MM.1S (cell line): ENCODE data around the gene DNAH11.

Source experiments
- DNase-seq: peaks from one replicate; pipeline ENCODE4 v3.0.0-alpha.2; 2015
- H2AFZ ChIP-seq: fragments of 300-600 bp; sonication (generic); 2 replicates; pipeline ENCODE4 v1.6.0; 2016; ENCODE audit warnings: antibody characterized with exemption, low read length
- H3F3A ChIP-seq: fragments of 300-600 bp; sonication (generic); 2 replicates; pipeline ENCODE4 v1.6.1; 2016; ENCODE audit warnings: mild to moderate bottlenecking, antibody characterized with exemption, low read length, moderate library complexity, mixed read lengths; ENCODE audit not compliant: insufficient read depth
- H3K27ac ChIP-seq: fragments of 300-600 bp; sonication (generic); 2 replicates; pipeline ENCODE4 v1.5.1; 2016; ENCODE audit warnings: mild to moderate bottlenecking, low read length
- H3K27me3 ChIP-seq: fragments of 300-600 bp; sonication (generic); replicated peaks from 2 replicates; pipeline ENCODE4 v1.6.0; 2016; ENCODE audit warnings: low read length; ENCODE audit not compliant: insufficient read depth
- H3K36me3 ChIP-seq: fragments of 300-600 bp; sonication (generic); replicated peaks from 2 replicates; pipeline ENCODE4 v1.6.1; 2016; ENCODE audit warnings: mild to moderate bottlenecking, low read length, mixed read lengths; ENCODE audit not compliant: insufficient read depth
- H3K4me1 ChIP-seq: fragments of 300-600 bp; sonication (generic); 2 replicates; pipeline ENCODE4 v1.6.1; 2016; ENCODE audit warnings: low read length, mixed read lengths
- H3K4me2 ChIP-seq: fragments of 300-600 bp; sonication (generic); 2 replicates; pipeline ENCODE4 v1.6.0; 2016; ENCODE audit warnings: low read depth, low read length
- H3K4me3 ChIP-seq: fragments of 300-600 bp; sonication (generic); 2 replicates; pipeline ENCODE4 v1.5.1; 2016; ENCODE audit warnings: low read length, mixed read lengths
- H3K79me2 ChIP-seq: fragments of 300-600 bp; sonication (generic); 2 replicates; pipeline ENCODE4 v1.6.1; 2016; ENCODE audit warnings: mixed run types, low read length, mixed read lengths
- H3K9ac ChIP-seq: fragments of 300-600 bp; sonication (generic); 2 replicates; pipeline ENCODE4 v1.6.1; 2016; ENCODE audit warnings: low read length, mixed read lengths
- H3K9me2 ChIP-seq: fragments of 300-600 bp; sonication (generic); replicated peaks from 2 replicates; pipeline ENCODE4 v1.6.1; 2016; ENCODE audit warnings: mild to moderate bottlenecking, low read length, mixed read lengths; ENCODE audit not compliant: insufficient read depth
- H3K9me3 ChIP-seq: fragments of 300-600 bp; sonication (generic); replicated peaks from 2 replicates; pipeline ENCODE4 v1.6.1; 2016; ENCODE audit warnings: mild to moderate bottlenecking, low read length, mixed read lengths; ENCODE audit not compliant: insufficient read depth
- H4K20me1 ChIP-seq: fragments of 300-600 bp; sonication (generic); 2 replicates; pipeline ENCODE4 v1.6.1; 2016; ENCODE audit warnings: mild to moderate bottlenecking, low read length, moderate library complexity, mixed read lengths; ENCODE audit not compliant: insufficient read depth
- EZH2 ChIP-seq: fragments of 300-600 bp; sonication (generic); optimal IDR thresholded peaks from 2 replicates; pipeline ENCODE3; 2017; ENCODE audit warnings: low read depth, mild to moderate bottlenecking, antibody characterized with exemption, low read length, mixed read lengths
- EZH2phosphoT487 ChIP-seq: fragments of 300-600 bp; sonication (generic); IDR thresholded peaks from 2 replicates; pipeline ENCODE4 v1.6.1; 2018; ENCODE audit warnings: antibody characterized with exemption, low read length
- TF ChIP-seq, protein P1 (sequence below): fragments of 300-600 bp; sonication (generic); IDR thresholded peaks from 2 replicates; pipeline ENCODE4 v1.5.1; 2016; ENCODE audit warnings: antibody characterized with exemption, low read length, mixed read lengths

The DNAH11 gene

GRCh38 chr7:21922605-21923004 is 379.8 kb downstream of the DNAH11 start:
- Histone ChIP-seq H4K20me1 (peaks cover 21% of the 10 kb centered on the region), H3K4me2 (no peak overlapping the region), H3K9ac (no peak overlapping the region), H2AFZ (no peak overlapping the region), H3K4me3 (no peak overlapping the region), H3F3A (no peaks in the 10 kb centered on the region), H3K79me2 (peaks cover 96% of the 10 kb centered on the region), H3K36me3 (no peaks in the 10 kb centered on the region; the same call in 1 of the 2 replicates), H3K27ac (no peak overlapping the region), H3K27me3 (no peaks in the 10 kb centered on the region), H3K4me1 (no peaks in the 10 kb centered on the region), H3K9me3 (no peaks in the 10 kb centered on the region), H3K9me2 (no peaks in the 10 kb centered on the region)
- DNase-seq: no peak
- TF ChIP-seq, protein P1, sequence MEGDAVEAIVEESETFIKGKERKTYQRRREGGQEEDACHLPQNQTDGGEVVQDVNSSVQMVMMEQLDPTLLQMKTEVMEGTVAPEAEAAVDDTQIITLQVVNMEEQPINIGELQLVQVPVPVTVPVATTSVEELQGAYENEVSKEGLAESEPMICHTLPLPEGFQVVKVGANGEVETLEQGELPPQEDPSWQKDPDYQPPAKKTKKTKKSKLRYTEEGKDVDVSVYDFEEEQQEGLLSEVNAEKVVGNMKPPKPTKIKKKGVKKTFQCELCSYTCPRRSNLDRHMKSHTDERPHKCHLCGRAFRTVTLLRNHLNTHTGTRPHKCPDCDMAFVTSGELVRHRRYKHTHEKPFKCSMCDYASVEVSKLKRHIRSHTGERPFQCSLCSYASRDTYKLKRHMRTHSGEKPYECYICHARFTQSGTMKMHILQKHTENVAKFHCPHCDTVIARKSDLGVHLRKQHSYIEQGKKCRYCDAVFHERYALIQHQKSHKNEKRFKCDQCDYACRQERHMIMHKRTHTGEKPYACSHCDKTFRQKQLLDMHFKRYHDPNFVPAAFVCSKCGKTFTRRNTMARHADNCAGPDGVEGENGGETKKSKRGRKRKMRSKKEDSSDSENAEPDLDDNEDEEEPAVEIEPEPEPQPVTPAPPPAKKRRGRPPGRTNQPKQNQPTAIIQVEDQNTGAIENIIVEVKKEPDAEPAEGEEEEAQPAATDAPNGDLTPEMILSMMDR: no peak
- TF ChIP-seq EZH2phosphoT487 (no peak), EZH2 (no peak)

DNA sequence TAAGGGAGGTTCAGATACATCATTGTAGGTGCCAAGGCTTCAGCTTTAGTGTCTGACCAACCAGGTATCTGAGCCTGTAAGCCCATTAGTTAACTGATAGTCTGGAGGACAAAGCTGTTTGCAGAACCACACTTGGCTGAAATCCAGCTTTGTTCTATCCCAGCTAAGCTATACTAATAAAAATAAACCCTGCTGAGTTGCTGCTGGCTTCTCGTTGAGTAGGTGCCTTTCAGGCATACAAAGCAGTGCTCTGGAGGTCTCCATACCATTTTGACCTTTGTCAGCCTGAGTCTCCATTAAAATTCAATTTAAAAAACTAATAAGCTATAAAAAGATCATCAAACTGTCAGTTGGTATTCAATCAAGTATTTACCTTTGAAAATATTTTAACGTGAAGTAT is 380.8 kb downstream of the DNAH11 start:
- Histone ChIP-seq H2AFZ (no peak overlapping the region), H3K9me2 (no peaks in the 10 kb centered on the region), H3K4me1 (no peaks in the 10 kb centered on the region), H3K9ac (no peak overlapping the region), H3K27ac (no peak overlapping the region), H4K20me1 (peaks cover 21% of the 10 kb centered on the region), H3K4me2 (no peak overlapping the region), H3K27me3 (no peaks in the 10 kb centered on the region), H3F3A (no peaks in the 10 kb centered on the region), H3K36me3 (no peaks in the 10 kb centered on the region; the same call in 1 of the 2 replicates), H3K79me2 (peaks cover 91% of the 10 kb centered on the region), H3K4me3 (no peak overlapping the region), H3K9me3 (no peaks in the 10 kb centered on the region)
- DNase-seq: no peak
- TF ChIP-seq EZH2 (no peak), EZH2phosphoT487 (no peak)
- TF ChIP-seq, protein P1: no peak

GRCh38 chr7:21926448-21926847 is 383.6 kb downstream of the DNAH11 start:
- Histone ChIP-seq H2AFZ (no peak overlapping the region), H3K9ac (no peak overlapping the region), H3K4me2 (no peak overlapping the region), H3K36me3 (no peaks in the 10 kb centered on the region; the same call in 1 of the 2 replicates), H3K9me3 (no peaks in the 10 kb centered on the region), H3K27me3 (no peaks in the 10 kb centered on the region), H3K9me2 (no peaks in the 10 kb centered on the region), H4K20me1 (peaks cover 20% of the 10 kb centered on the region), H3K4me1 (no peaks in the 10 kb centered on the region), H3K4me3 (no peak overlapping the region), H3K79me2 (peaks cover 80% of the 10 kb centered on the region), H3K27ac (no peak overlapping the region), H3F3A (no peaks in the 10 kb centered on the region)
- DNase-seq: no peak
- no peak for TF ChIP-seq EZH2phosphoT487
- TF ChIP-seq EZH2: no peak
- TF ChIP-seq, protein P1: no peak
